BE2C (cell line): ENCODE data around the gene PAPPA2.

Source experiments
- DNase-seq: peaks from one replicate; pipeline ENCODE4 v3.0.0-alpha.2; 2020
- H3K27me3 ChIP-seq: fragments of 250-450 bp; sonication (Bioruptor Pico); 2 replicates; pipeline ENCODE4 v1.5.1; 2020; ENCODE audit warnings: mild to moderate bottlenecking
- H3K36me3 ChIP-seq: fragments of 250-450 bp; sonication (Bioruptor Pico); 2 replicates; pipeline ENCODE4 v1.5.1; 2020; ENCODE audit warnings: mild to moderate bottlenecking
- H3K4me1 ChIP-seq: fragments of 250-450 bp; sonication (Bioruptor Pico); 2 replicates; pipeline ENCODE4 v1.5.1; 2020
- H3K4me3 ChIP-seq: 2 replicates; pipeline ENCODE4 v1.5.1; 2011; ENCODE audit warnings: low read depth, low read length
- H3K9me3 ChIP-seq: fragments of 250-450 bp; sonication (Bioruptor Pico); 2 replicates; pipeline ENCODE4 v1.5.1; 2020
- TF ChIP-seq, protein P1 (sequence below): IDR thresholded peaks from 2 replicates; pipeline ENCODE4 v1.5.1; 2012; ENCODE audit warnings: mild to moderate bottlenecking, low read depth, low read length

PAPPA2 gene

DNA sequence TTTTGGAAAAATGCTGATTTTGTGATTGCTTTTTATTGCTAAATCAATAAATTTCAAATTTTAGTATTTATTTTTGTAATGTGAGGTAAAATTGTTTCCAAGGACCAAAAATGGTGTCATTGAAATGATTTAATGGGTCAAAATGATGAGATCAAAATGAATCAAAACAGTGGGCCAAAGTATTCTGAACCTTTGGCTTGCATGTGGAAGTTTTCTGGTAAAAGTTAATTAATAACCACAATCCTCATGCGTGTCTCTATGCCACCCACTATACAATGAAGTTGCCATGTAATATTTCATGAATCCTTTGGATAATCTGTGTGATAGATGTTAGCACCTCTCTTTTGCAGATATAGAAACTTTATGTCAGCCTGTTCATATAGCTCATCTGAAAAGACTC is 83.8 kb downstream of the PAPPA2 start:
- no peaks in the 10 kb centered on the region for H3K9me3 ChIP-seq
- H3K4me3 ChIP-seq = no peak overlapping the region
- no peak for DNase-seq
- no peaks in the 10 kb centered on the region for H3K36me3 ChIP-seq
- H3K4me1 ChIP-seq = no peaks in the 10 kb centered on the region
- H3K27me3 ChIP-seq = no peaks in the 10 kb centered on the region
- TF ChIP-seq, protein P1, sequence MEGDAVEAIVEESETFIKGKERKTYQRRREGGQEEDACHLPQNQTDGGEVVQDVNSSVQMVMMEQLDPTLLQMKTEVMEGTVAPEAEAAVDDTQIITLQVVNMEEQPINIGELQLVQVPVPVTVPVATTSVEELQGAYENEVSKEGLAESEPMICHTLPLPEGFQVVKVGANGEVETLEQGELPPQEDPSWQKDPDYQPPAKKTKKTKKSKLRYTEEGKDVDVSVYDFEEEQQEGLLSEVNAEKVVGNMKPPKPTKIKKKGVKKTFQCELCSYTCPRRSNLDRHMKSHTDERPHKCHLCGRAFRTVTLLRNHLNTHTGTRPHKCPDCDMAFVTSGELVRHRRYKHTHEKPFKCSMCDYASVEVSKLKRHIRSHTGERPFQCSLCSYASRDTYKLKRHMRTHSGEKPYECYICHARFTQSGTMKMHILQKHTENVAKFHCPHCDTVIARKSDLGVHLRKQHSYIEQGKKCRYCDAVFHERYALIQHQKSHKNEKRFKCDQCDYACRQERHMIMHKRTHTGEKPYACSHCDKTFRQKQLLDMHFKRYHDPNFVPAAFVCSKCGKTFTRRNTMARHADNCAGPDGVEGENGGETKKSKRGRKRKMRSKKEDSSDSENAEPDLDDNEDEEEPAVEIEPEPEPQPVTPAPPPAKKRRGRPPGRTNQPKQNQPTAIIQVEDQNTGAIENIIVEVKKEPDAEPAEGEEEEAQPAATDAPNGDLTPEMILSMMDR = no peak

- no peaks in the 10 kb centered on the region for H3K27me3 ChIP-seq
- DNase-seq = no peak
- H3K9me3 ChIP-seq = no peaks in the 10 kb centered on the region
- H3K4me1 ChIP-seq = no peaks in the 10 kb centered on the region
- TF ChIP-seq, protein P1 = no peak
- H3K4me3 ChIP-seq = no peak overlapping the region
- no peaks in the 10 kb centered on the region for H3K36me3 ChIP-seq
Measured at GRCh38 chr1:176551146-176551545, 88.2 kb downstream of the PAPPA2 start.

DNA sequence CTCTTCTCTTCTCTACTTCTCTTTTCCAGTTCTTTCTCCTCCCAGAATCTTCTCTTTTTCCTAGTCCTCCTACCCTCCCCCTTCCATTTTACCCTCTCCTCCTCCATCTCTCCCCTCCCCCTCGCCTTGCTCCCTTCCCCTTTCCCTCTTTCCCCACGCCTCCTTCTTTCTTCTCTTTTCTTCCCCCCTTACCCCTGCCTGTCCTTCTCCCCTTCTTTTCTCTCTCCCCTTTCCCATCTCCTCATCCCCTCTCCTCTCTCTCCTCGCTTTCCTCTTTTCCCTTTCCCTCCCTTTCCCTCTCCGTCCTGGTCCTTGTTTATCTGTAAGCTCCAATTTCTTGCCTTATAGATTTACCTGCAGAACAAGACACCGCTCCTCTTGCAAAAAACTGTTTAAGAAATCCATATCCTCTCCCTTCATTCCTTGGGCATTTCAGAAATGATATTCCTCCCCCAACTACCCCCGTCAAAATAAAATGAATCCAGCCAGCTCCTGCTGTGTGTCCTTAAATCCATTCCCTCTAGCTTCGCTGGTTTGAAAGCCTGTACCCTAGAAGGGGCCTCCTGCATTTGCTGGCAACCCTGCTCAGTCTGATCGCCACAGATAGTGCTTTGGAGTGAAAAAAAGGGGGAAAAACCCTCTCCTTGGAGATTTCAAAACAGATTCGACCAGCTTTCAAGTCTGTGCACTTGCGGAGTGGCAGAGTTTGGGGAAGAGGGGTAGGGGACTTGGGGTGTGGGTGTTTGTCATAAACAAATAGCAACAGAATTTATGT is 89.4 kb downstream of the PAPPA2 start:
- Histone ChIP-seq H3K27me3 (no peaks in the 10 kb centered on the region), H3K36me3 (no peaks in the 10 kb centered on the region), H3K4me1 (no peaks in the 10 kb centered on the region), H3K4me3 (no peak overlapping the region), H3K9me3 (no peaks in the 10 kb centered on the region)
- DNase-seq = no peak
- TF ChIP-seq, protein P1 = no peak

- no peaks in the 10 kb centered on the region for H3K9me3 ChIP-seq
- H3K4me3 ChIP-seq = no peak overlapping the region
- no peaks in the 10 kb centered on the region for H3K27me3 ChIP-seq
- H3K4me1 ChIP-seq = no peaks in the 10 kb centered on the region
- no peaks in the 10 kb centered on the region for H3K36me3 ChIP-seq
- DNase-seq = no peak
- TF ChIP-seq, protein P1 = no peak
Measured at GRCh38 chr1:176552999-176553398, 90.0 kb downstream of the PAPPA2 start.

DNA sequence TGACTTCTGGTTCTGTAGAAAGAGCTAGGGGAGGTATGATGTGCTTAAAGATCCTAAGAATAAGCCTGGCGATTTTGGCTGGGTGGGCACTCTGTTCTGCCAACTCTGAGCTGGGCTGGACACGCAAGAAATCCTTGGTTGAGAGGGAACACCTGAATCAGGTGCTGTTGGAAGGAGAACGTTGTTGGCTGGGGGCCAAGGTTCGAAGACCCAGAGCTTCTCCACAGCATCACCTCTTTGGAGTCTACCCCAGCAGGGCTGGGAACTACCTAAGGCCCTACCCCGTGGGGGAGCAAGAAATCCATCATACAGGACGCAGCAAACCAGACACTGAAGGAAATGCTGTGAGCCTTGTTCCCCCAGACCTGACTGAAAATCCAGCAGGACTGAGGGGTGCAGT is 93.3 kb downstream of the PAPPA2 start:
- H3K4me1 ChIP-seq = no peaks in the 10 kb centered on the region
- no peaks in the 10 kb centered on the region for H3K9me3 ChIP-seq
- H3K4me3 ChIP-seq = no peak overlapping the region
- DNase-seq = peak; percentile 8
- TF ChIP-seq, protein P1 = no peak
- H3K36me3 ChIP-seq = no peaks in the 10 kb centered on the region
- no peaks in the 10 kb centered on the region for H3K27me3 ChIP-seq

- no peaks in the 10 kb centered on the region for H3K36me3 ChIP-seq
- no peak for DNase-seq
- TF ChIP-seq, protein P1 = no peak
- H3K4me1 ChIP-seq = no peaks in the 10 kb centered on the region
- no peaks in the 10 kb centered on the region for H3K9me3 ChIP-seq
- no peak overlapping the region for H3K4me3 ChIP-seq
- H3K27me3 ChIP-seq = no peaks in the 10 kb centered on the region
Measured at GRCh38 chr1:176557543-176558258, 94.7 kb downstream of the PAPPA2 start.
